Measurements from ENCODE around the gene PXDN. TPM values are rescaled to one million over a fixed set of nuclear protein-coding genes. Genes with fewer than 3 reads are reported as not detected.

The PXDN gene
- total and polyA plus RNA-seq, 2 of the 4 experiments (the other 2 are of a cell fraction), result 153 to 332 TPM

DNA sequence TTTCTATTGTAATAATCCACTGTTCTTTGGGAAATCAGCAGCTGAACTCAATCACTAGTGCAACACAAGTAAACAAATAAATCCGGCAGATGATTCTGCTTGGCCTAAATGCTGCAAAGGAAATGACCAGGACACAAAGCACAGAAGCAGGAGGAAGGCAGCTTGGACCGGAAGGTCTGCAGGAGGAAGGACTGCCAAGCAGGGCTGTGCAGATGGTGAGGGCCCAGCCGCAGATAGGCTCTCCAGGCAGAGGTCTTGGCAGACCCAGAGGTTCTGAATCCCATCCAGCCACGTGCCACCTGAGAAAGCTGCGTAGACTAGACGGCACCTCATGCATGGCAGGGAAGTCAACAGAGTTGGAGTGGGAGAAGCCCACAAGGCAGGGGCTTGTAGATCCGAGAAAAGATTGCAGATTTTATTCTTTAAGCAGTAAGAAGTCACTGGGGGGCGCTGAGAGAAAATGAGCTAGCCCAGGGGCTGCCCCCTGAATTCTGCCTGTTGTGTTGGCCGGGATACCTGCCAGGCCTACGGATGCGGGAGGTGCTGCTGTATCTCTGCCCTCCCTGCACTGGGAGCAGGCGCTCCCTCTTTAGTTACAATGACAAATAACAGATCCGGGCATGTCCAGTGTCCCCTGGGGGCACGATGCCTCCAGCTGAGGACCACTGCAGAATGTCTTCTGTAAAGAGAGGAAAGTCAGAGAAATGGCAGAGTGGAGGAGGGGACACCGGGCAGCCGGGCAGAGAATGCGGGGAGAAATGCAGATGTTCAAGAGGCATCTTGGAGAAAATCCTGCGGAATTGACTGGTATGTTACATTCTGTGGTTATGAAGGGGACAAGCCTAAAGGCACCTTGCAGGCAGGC is 153.5 kb downstream of the PXDN start:
- H3K4me1 ChIP-seq (ENCODE audit: control insufficient read depth, insufficient read depth, low read length), result peaks cover 21% of the 10 kb centered on the region
- CTCF ChIA-PET, result interaction anchor here (1.0 kb wide), 1 partner anchor 40 kb away, joined by 3 read pairs; no protein-coding TSS in a partner anchor
- H4K8ac ChIP-seq (ENCODE audit: low read depth in 2 of 2, low read length in 2 of 2), result no peak overlapping the region
- no peaks in the 10 kb centered on the region for H3K36me3 ChIP-seq (ENCODE audit: control insufficient read depth, insufficient read depth, low read length)
- dilution Hi-C loops (cut with HindIII; ENCODE audit: low sequenced_read_pairs, unreplicated experiment) (no loop called here), intact Hi-C loops (cut with micrococcal nuclease) (no loop called here), in situ Hi-C loops (cut with MboI; ENCODE audit: low sequenced_read_pairs) (loop anchor here (25.0 kb wide), 1 partner anchor 171 kb away; no protein-coding TSS in a partner anchor)
- no peak overlapping the region for H3K9ac ChIP-seq (ENCODE audit: low read depth, low read length)
- peak overlapping the region; percentile 71; the same call in 1 of the 2 replicates for H2AK5ac ChIP-seq (ENCODE audit: low read depth, low read length)
- no peak overlapping the region for H3K14ac ChIP-seq (replicated peaks; ENCODE audit: low read depth, low read length)
- peaks cover 18% of the 10 kb centered on the region for H3K9me1 ChIP-seq (ENCODE audit: insufficient read depth, low read length)
- H3K27me3 ChIP-seq (ENCODE audit: control insufficient read depth, insufficient read depth, low read length), result peaks cover 6% of the 10 kb centered on the region; the same call in 1 of the 2 replicates
- H3K4me3 ChIP-seq (ENCODE audit: insufficient read depth, low read depth, low read length), result no peak overlapping the region
- no peak overlapping the region for H3K56ac ChIP-seq (ENCODE audit: extremely low read depth, insufficient read depth, low read length)
- H4K5ac ChIP-seq (ENCODE audit: low read depth, low read length), result no peak overlapping the region
- peaks cover 13% of the 10 kb centered on the region; the same call in 1 of the 2 replicates for H4K20me1 ChIP-seq (ENCODE audit: insufficient read depth, low read length)
- no peak overlapping the region; the same call in 2 of the 3 replicates for H2BK15ac ChIP-seq (ENCODE audit: low read depth, low read length)
- no peak for ATAC-seq (ENCODE audit: low read depth)
- H3K4ac ChIP-seq (ENCODE audit: low read depth, low read length), result peak overlapping the region; percentile 51; the same call in 1 of the 2 replicates
- no peak overlapping the region for H2BK5ac ChIP-seq (ENCODE audit: low read depth, low read length, poor library complexity, severe bottlenecking)
- BruUV-seq (replicated peaks), result no TSS peak
- no peak overlapping the region for H3K18ac ChIP-seq (ENCODE audit: low read depth, low read length)
- no peak for DNase-seq
- 0 out of 2 replicates have a peak overlapping the region, but pooled peaks have one; percentile 83 for H2BK120ac ChIP-seq (ENCODE audit: low read depth, low read length)
- H3K23ac ChIP-seq (ENCODE audit: low read depth, low read length), result no peak overlapping the region
- 0 out of 2 replicates have a peak, but pooled peaks cover 2% of the 10 kb centered on the region for H3K9me3 ChIP-seq (ENCODE audit: control insufficient read depth, insufficient read depth, low read length)
- H2AK9ac ChIP-seq (replicated peaks; ENCODE audit: low read depth, low read length, poor library complexity), result peak overlapping the region; percentile 35
- no peak overlapping the region for H3K27ac ChIP-seq (ENCODE audit: insufficient read depth, low read length)
- no peak overlapping the region for H4K91ac ChIP-seq (ENCODE audit: insufficient read depth, low read depth, low read length)
- no peak overlapping the region for H3K4me2 ChIP-seq (ENCODE audit: low read depth, low read length)
- no peak overlapping the region for H2BK20ac ChIP-seq (ENCODE audit: low read depth, low read length)
- H3K79me1 ChIP-seq (ENCODE audit: low read depth in 1 of 2, low read length in 2 of 2), result 0 out of 4 replicates have a peak, but pooled peaks cover 0 to 3% of the 10 kb centered on the region in 2 experiments
- WGBS, 2 experiments (ENCODE audit: extremely low coverage in 2 of 2, insufficient read length in 1 of 2), result 85% methylated on average over 4 of the region's 18 CpGs; no CpG with 5 or more reads in 1 of the 2 experiments
- TF ChIP-seq RAD21 (IDR thresholded peaks at IDR 0.05; ENCODE audit: low read length), result no peak
- no peak for TF ChIP-seq FOS (IDR thresholded peaks at IDR 0.05; ENCODE audit: low read depth, low read length)
- TF ChIP-seq BHLHE40 (IDR thresholded peaks at IDR 0.05; ENCODE audit: low read depth, low read length), result no peak
- no peak for TF ChIP-seq MAZ (IDR thresholded peaks at IDR 0.05; ENCODE audit: borderline replicate concordance, low read depth, low read length)
- no peak for TF ChIP-seq CEBPB (IDR thresholded peaks at IDR 0.05; ENCODE audit: low read depth, low read length)
- no peak for TF ChIP-seq USF2 (IDR thresholded peaks at IDR 0.05; ENCODE audit: low read depth, low read length)
- no peak for TF ChIP-seq RFX5 (IDR thresholded peaks at IDR 0.05; ENCODE audit: low read depth, low read length)
- no peak overlapping the region for H2AFZ ChIP-seq (replicated peaks; ENCODE audit: low read length, poor library complexity)
- POLR2A ChIA-PET (ENCODE audit: unreplicated experiment), result no interaction called here
